HG03354 (cell line): ENCODE results near the gene ENDOV.

ENCODE experiments used
- ATAC-seq: cut with Tn5 transposase; IDR thresholded peaks from one replicate; pipeline ENCODE4 v1.9.1; 2021; ENCODE audit warnings: mild to moderate bottlenecking; ENCODE audit not compliant: unreplicated experiment, poor library complexity, severe bottlenecking

The ENDOV gene

GRCh38 chr17:80477647-80478478, 62.9 kb downstream of the ENDOV start:
- ATAC-seq = no peak

GRCh38 chr17:80478487-80479245, 63.7 kb downstream of the ENDOV start:
- no peak for ATAC-seq

GRCh38 chr17:80479246-80479566, 64.2 kb downstream of the ENDOV start:
- ATAC-seq = no peak

- no peak for ATAC-seq
These were observed 65.3 kb downstream of the ENDOV start for GRCh38 chr17:80480248-80480647.

GRCh38 chr17:80481284-80482057, 66.5 kb downstream of the ENDOV start:
- no peak for ATAC-seq

GRCh38 chr17:80482058-80482318, 67.0 kb downstream of the ENDOV start:
- no peak for ATAC-seq

- no peak for ATAC-seq
These were observed 67.8 kb downstream of the ENDOV start for GRCh38 chr17:80482555-80483308.

GRCh38 chr17:80485846-80486245, 70.9 kb downstream of the ENDOV start:
- ATAC-seq = no peak

GRCh38 chr17:80486692-80487091, 71.7 kb downstream of the ENDOV start:
- no peak for ATAC-seq

GRCh38 chr17:80487511-80487910, 72.5 kb downstream of the ENDOV start:
- ATAC-seq = no peak
